ENCODE measurements around the gene TASP1. TPM values are rescaled to one million over a fixed set of nuclear protein-coding genes. Genes with fewer than 3 reads are reported as not detected.

Gene TASP1
- total RNA-seq, 1 experiment from 2014 or later: 9.5 TPM

- H2BK5ac ChIP-seq (ENCODE audit: insufficient read length, low read length): no peak overlapping the region
- H3K4me1 Mint-ChIP-seq: peaks cover 4 to 7% of the 10 kb centered on the region in 2 experiments
- H3K23ac ChIP-seq (ENCODE audit: insufficient read length, low read depth, low read length): no peak overlapping the region
- no peaks in the 10 kb centered on the region; the same call in 1 of the 2 replicates for H3K27me3 Mint-ChIP-seq (ENCODE audit: low read depth)
- H3K18ac ChIP-seq (ENCODE audit: insufficient read length, low read depth, low read length): no peak overlapping the region
- no peaks in the 10 kb centered on the region for H4K20me1 ChIP-seq (ENCODE audit: control insufficient read depth, insufficient read depth, insufficient read length)
- H4K5ac ChIP-seq (ENCODE audit: insufficient read length, low read depth, low read length): no peak overlapping the region
- H3K9me3 Mint-ChIP-seq: peaks cover 0 to 2% of the 10 kb centered on the region in 2 experiments; a peak in 1 of 5 replicates
- H2AFZ ChIP-seq (ENCODE audit: low read length): no peak overlapping the region
- no peaks in the 10 kb centered on the region for H3K9me3 ChIP-seq (ENCODE audit: control insufficient read depth, low read depth, low read length)
- no peaks in the 10 kb centered on the region for H3K27me3 ChIP-seq (ENCODE audit: insufficient read depth, low read length)
- H2BK20ac ChIP-seq (ENCODE audit: low read depth, low read length, poor library complexity, severe bottlenecking): no peak overlapping the region
- no peak overlapping the region for H2BK15ac ChIP-seq (ENCODE audit: low read depth, low read length)
- no peak overlapping the region for H2BK12ac ChIP-seq (ENCODE audit: insufficient read length, low read depth, low read length)
- no peak overlapping the region for H3K9ac ChIP-seq (ENCODE audit: extremely low read depth, insufficient read length, low read length)
- no peak overlapping the region for H3K4ac ChIP-seq (ENCODE audit: low read depth, low read length)
- H3T11ph ChIP-seq (ENCODE audit: low read length): no peak overlapping the region
- DNase-seq: no peak
- no peak overlapping the region for H3K56ac ChIP-seq (ENCODE audit: insufficient read length, low read depth, low read length)
- no peaks in the 10 kb centered on the region for H3K79me2 ChIP-seq (ENCODE audit: insufficient read depth, low read length)
- no peaks in the 10 kb centered on the region; a peak in 1 of 7 replicates for H3K36me3 Mint-ChIP-seq (ENCODE audit: insufficient read depth in 1 of 3, low read depth in 3 of 3)
- H3K4me1 ChIP-seq (ENCODE audit: insufficient read depth, low read length): peaks cover 3% of the 10 kb centered on the region; the same call in 1 of the 2 replicates
- no peak overlapping the region for H3K4me2 ChIP-seq (ENCODE audit: insufficient read depth, insufficient read length, low read length)
- no peak for TF ChIP-seq CTCF (conservative IDR thresholded peaks at IDR 0.05)
- H3K4me3 Mint-ChIP-seq: no peak overlapping the region
- H3K79me1 ChIP-seq (ENCODE audit: insufficient read depth, low read depth, low read length, poor library complexity, severe bottlenecking): no peaks in the 10 kb centered on the region
- no peak overlapping the region for H3K14ac ChIP-seq (ENCODE audit: insufficient read depth, low read length)
- peak overlapping the region; percentile 95 for H2AK5ac ChIP-seq (ENCODE audit: insufficient read length, low read length)
- WGBS (ENCODE audit: extremely low coverage, insufficient read length, low lambda C conversion rate): no CpG with 5 or more reads among the region's 9 CpGs
- peak overlapping the region in 1 of 3 experiments; percentile 28; a peak in 1 of 7 replicates for H3K27ac Mint-ChIP-seq
- no peak overlapping the region for H4K8ac ChIP-seq (replicated peaks; ENCODE audit: insufficient read length, low read depth, low read length)
- H4K91ac ChIP-seq (ENCODE audit: insufficient read length, low read depth, low read length): no peak overlapping the region
- H3K27ac ChIP-seq (ENCODE audit: insufficient read length, low read depth, low read length): no peak overlapping the region
- no peaks in the 10 kb centered on the region for H3K23me2 ChIP-seq (ENCODE audit: insufficient read length, low read depth, low read length, poor library complexity, severe bottlenecking)
- H2BK120ac ChIP-seq (ENCODE audit: low read depth, low read length, poor library complexity, severe bottlenecking): no peak overlapping the region
Measured at GRCh38 chr20:13348311-13349234, 290.2 kb downstream of the TASP1 start.

Data from H9 (cell line).